HG02938 (cell line): ENCODE data around the gene YEATS4.

Source experiments
- ATAC-seq: cut with Tn5 transposase; IDR thresholded peaks from one replicate; pipeline ENCODE4 v1.9.1; 2021; ENCODE audit warnings: mild to moderate bottlenecking, moderate library complexity; ENCODE audit not compliant: unreplicated experiment

YEATS4 gene

DNA sequence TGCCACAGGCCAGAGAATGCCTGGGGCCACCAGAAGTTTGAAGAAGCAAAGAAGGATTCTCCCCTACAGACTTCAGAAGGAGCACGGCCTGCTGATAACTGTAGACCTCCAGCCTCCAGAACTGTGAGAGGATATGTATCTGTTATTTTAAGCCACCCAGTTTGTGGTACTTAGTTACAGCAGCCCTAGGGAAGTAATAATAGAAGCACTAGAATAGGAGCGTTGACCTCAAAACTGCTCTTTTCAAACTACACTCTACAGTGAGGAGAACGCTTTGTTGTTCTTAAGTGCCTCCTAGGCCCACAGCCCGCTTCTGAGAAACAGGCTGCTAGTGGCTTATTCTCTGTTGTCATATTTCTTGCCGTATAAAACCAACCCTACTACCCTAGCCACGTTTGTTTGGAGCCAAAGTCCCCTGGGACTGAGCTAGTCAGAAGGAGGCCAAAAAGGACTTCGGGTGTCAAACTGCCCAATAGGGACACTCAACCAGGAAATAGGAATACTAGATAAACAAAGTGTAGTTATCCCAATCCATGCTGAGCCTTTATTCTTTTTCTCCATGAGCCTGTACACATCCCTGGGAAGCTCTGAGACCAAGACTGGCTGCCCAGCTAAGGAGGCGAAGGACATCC lies 72.2 kb downstream of the YEATS4 start:
- no peak for ATAC-seq

DNA sequence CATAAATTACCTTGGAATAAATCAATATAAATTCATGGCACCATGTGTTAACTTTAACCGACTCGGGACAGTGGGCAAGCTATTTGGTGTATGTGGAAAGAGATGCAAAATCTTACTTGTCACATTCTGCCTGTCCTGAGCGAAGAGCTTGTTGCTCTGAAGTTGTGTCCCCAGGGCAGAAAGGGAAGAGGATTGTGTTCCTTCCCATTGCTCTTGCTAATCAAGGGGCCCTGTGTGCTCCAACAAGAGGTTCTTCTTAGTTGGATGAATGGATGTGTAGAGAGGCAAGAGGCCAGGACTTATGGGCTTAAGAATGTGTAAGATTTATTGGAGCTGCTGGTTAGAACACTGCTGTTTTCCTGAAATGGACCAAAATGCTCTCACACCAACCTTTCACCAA lies 74.1 kb downstream of the YEATS4 start:
- no peak for ATAC-seq

DNA sequence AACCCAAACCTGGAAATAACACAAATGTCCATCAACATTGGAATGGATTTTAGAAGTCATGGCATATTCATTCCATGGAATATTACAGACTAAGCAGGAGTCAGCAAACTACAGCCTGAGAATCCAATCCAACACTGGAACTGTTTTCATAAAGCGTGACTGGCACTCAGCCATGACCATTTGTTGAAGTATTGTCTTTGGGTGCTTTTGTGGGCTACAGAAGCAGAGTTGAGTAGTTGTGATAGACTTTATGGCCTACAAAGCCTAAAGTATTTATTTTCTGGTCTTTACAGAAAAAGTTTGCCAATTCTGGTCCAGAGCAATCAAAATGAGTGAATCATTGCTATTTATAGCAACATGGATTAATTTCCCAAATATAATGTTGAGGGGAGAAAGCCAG lies 76.1 kb downstream of the YEATS4 start:
- no peak for ATAC-seq

DNA sequence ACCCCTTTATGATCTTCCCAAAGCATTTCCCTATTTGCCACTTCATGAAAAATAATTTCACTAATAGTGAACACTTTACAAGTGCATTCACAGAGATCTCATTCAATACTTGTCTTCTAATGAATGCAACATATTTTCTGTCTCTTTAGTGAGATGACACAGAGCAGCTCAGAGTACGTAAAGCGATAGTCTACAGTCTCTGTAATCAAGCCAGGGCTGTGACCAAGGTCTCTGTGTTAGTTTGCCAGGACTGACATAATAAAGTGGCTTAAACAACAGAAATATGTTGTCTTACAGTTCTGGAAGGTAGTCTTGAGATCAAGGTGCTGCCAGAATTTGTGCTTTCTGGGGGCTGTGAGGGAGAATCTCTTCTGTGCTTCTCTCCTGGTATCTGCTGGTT lies 77.5 kb downstream of the YEATS4 start:
- ATAC-seq = no peak

DNA sequence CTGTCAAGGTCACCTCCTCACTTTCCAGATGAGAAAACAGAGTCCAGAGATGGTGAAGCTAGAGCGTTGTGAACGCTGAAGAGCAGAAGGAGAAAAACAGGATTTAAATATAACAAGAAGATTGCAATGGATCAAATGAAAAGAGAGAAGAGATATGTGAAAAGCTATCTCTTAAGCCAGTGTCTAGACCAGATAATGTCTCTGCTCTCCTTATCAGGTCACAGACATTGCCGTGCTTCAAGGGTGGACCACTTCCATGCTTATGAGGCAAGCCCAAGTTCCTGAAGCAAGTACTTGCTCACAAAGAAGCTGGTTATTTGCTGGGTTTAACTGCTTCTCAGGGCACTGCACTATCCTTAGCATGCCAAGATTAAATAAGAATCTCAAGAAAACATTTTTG lies 79.0 kb downstream of the YEATS4 start:
- no peak for ATAC-seq

DNA sequence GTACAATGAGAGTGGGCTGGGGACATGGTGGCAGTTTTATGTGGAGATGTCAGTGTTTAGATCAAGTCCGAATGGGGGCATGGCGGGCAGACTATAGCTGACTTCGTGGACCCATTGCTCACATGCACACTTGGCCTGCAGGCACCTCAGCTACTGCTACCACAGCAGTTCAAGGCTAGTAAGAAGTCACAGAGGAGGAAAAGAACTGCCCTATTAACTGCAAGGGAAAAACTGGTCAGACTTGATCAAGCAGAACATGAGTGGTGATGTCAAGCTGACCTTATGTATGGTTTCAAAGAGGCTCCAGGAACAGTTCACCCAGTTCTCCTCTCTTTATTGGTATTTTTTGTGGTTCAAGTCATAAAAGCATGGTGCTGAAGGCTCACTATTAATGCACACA lies 80.5 kb downstream of the YEATS4 start:
- no peak for ATAC-seq
